B cell (primary cell): Measurements from ENCODE around the gene CSTF3. TPM values are rescaled to one million over a fixed set of nuclear protein-coding genes. Genes with fewer than 3 reads are reported as not detected.
"Not testable (repeated sequence)": the region's sequence is repeated elsewhere in the genome, so short reads cannot be mapped to it uniquely, and the experiment has no call there.

Experiments
- ATAC-seq: fragments of 200-7000 bp; cut with Tn5 transposase; one replicate; pipeline ENCODE4 v1.10.0; 2021; ENCODE audit warnings: low read depth, mild to moderate bottlenecking, moderate number of reproducible peaks, moderate library complexity
- CTCF ChIA-PET: fragments of 350-600 bp; sonication (Branson Sonifier 250); formaldehyde crosslinking; loops from one replicate; lab custom pipeline; 2021; ENCODE audit warnings: antibody characterized with exemption, inconsistent platforms; lab: Charles Lee
- POLR2A ChIA-PET: fragments of 350-600 bp; sonication (Branson Sonifier 250); formaldehyde crosslinking; loops from one replicate; lab custom pipeline; 2021; ENCODE audit warnings: antibody characterized with exemption; lab: Charles Lee
- DNase-seq: peaks from one replicate; pipeline ENCODE4 v3.0.0; 2013
- H2AFZ ChIP-seq: 2 replicates; pipeline ENCODE4 v1.6.1; 2012; ENCODE audit warnings: mild to moderate bottlenecking, low read depth, low read length; ENCODE audit not compliant: insufficient read depth, poor library complexity, severe bottlenecking
- H3K27ac ChIP-seq, 2 donors: 1 replicate in 1 of 2; 2 replicates in 1 of 2; pipeline ENCODE4 v1.5.1; 2012 to 2013; ENCODE audit warnings: low read length in 2 of 2, mild to moderate bottlenecking in 2 of 2, moderate library complexity in 1 of 2
- H3K27me3 ChIP-seq, 4 experiments: fragments of 200-600 bp in 1 of 4; sonication (generic) in 1 of 4; replicated peaks in 1 of 4; 1 replicate in 2 of 4; 2 replicates in 2 of 4; pipeline versions ENCODE4 v1.6.1 to v1.7.0; 2013 to 2016; ENCODE audit warnings: low read length in 3 of 4, mild to moderate bottlenecking in 2 of 4, mixed read lengths in 1 of 4, moderate library complexity in 1 of 4; ENCODE audit not compliant: insufficient read depth in 4 of 4, control insufficient read depth in 3 of 4; ENCODE audit errors: control extremely low read depth in 1 of 4
- H3K36me3 ChIP-seq, 2 experiments: replicated peaks in 1 of 2; 1 replicate in 1 of 2; 2 replicates in 1 of 2; pipeline versions ENCODE4 v1.6.1 to v1.7.1; 2013; ENCODE audit warnings: low read length in 1 of 2; ENCODE audit not compliant: insufficient read depth in 2 of 2, control insufficient read depth in 1 of 2; ENCODE audit errors: control extremely low read depth in 1 of 2, extremely low read depth in 1 of 2
- H3K4me1 ChIP-seq, 2 donors: fragments of 200-600 bp in 1 of 2; sonication (generic) in 1 of 2; 1 replicate in 1 of 2; 2 replicates in 1 of 2; pipeline versions ENCODE4 v1.5.1 to v1.6.1; 2013 to 2017; ENCODE audit warnings: low read length in 2 of 2; ENCODE audit not compliant: control insufficient read depth in 2 of 2, insufficient read depth in 2 of 2
- H3K4me2 ChIP-seq: replicated peaks from 2 replicates; pipeline ENCODE3; 2012; ENCODE audit warnings: mild to moderate bottlenecking, low read depth, low read length; ENCODE audit not compliant: poor library complexity, severe bottlenecking
- H3K4me3 ChIP-seq, 5 experiments: fragments of 200-600 bp in 1 of 5; sonication (generic) in 1 of 5; 1 replicate in 3 of 5; 2 replicates in 2 of 5; pipeline versions ENCODE4 v1.5.1 to v1.7.0; 2011 to 2016; ENCODE audit warnings: low read length in 4 of 5, mild to moderate bottlenecking in 4 of 5, low read depth in 2 of 5, control low read depth in 1 of 5, moderate library complexity in 1 of 5; ENCODE audit not compliant: insufficient read depth in 1 of 5; ENCODE audit errors: control extremely low read depth in 1 of 5, extremely low read depth in 1 of 5
- H3K79me2 ChIP-seq: fragments of 200-600 bp; sonication (generic); one replicate; pipeline ENCODE4 v1.6.0; 2016; ENCODE audit warnings: low read length; ENCODE audit not compliant: control insufficient read depth, insufficient read depth
- H3K9ac ChIP-seq: fragments of 200-600 bp; sonication (generic); 2 replicates; pipeline ENCODE4 v1.6.1; 2017; ENCODE audit warnings: mild to moderate bottlenecking, low read length, moderate library complexity
- H3K9me3 ChIP-seq, 3 donors: one replicate each; pipeline versions ENCODE4 v1.6.1 to v1.7.1; 2013; ENCODE audit warnings: low read length in 2 of 3; ENCODE audit not compliant: control insufficient read depth in 2 of 3, insufficient read depth in 1 of 3; ENCODE audit errors: control extremely low read depth in 1 of 3
- H4K20me1 ChIP-seq: 2 replicates; pipeline ENCODE4 v1.6.0; 2012; ENCODE audit warnings: mild to moderate bottlenecking, low read length; ENCODE audit not compliant: insufficient read depth, control insufficient read depth, poor library complexity, severe bottlenecking
- H3K27ac Mint-ChIP-seq: one replicate; pipeline ENCODE4 v1.8.0; 2021; ENCODE audit warnings: mixed read lengths
- H3K27me3 Mint-ChIP-seq: one replicate; pipeline ENCODE4 v1.8.0; 2021; ENCODE audit warnings: mixed read lengths
- H3K4me1 Mint-ChIP-seq: one replicate; pipeline ENCODE4 v1.8.0; 2021; ENCODE audit warnings: mixed read lengths
- H3K4me3 Mint-ChIP-seq: one replicate; pipeline ENCODE4 v1.8.0; 2021; ENCODE audit warnings: mixed read lengths
- H3K9me3 Mint-ChIP-seq: one replicate; pipeline ENCODE4 v1.8.0; 2022; ENCODE audit warnings: mixed read lengths; ENCODE audit not compliant: insufficient read depth
- EZH2 ChIP-seq: IDR thresholded peaks from 2 replicates; pipeline ENCODE4 v1.6.1; 2012; ENCODE audit warnings: borderline replicate concordance, low read depth, mild to moderate bottlenecking, moderate library complexity, low read length; ENCODE audit not compliant: insufficient read depth, poor library complexity, severe bottlenecking
- WGBS: methylation state at CpG from one replicate; pipeline ENCODE4 v1.1.5; 2013; ENCODE audit warnings: missing lambda C conversion rate; ENCODE audit not compliant: insufficient coverage; 5-methylcytosine and 5-hydroxymethylcytosine counted together
- intact Hi-C: fragments of 100-400 bp; cut with micrococcal nuclease; formaldehyde crosslinking; loops from one replicate; pipeline ENCODE4 v1.10.0; 2022
- polyA plus RNA-seq: library from polyadenylated mRNA; depleted of rRNA; stranded (reverse); fragments of >200 nt; gene quantifications from 2 replicates; pipeline ENCODE4 v1.2.3, GENCODE V29; 2012
- total RNA-seq, 2 donors: library from RNA; stranded (reverse); fragments of 120-200 nt in 1 of 2; gene quantifications; 1 replicate in 1 of 2; 2 replicates in 1 of 2; pipeline versions ENCODE4 v1.2.3 to v1.2.4, GENCODE V29; 2013 to 2022
- TF ChIP-seq, protein P1 (sequence below): fragments of 200-600 bp; IDR thresholded peaks from one replicate; pipeline ENCODE4 v1.8.0; 2022; ENCODE audit warnings: antibody characterized with exemption, mild to moderate bottlenecking

Gene CSTF3
- total and polyA plus RNA-seq, 2 donors (not counting 1 experiment from before 2014, with no cell fraction given) = 14.4 to 42.2 TPM

DNA sequence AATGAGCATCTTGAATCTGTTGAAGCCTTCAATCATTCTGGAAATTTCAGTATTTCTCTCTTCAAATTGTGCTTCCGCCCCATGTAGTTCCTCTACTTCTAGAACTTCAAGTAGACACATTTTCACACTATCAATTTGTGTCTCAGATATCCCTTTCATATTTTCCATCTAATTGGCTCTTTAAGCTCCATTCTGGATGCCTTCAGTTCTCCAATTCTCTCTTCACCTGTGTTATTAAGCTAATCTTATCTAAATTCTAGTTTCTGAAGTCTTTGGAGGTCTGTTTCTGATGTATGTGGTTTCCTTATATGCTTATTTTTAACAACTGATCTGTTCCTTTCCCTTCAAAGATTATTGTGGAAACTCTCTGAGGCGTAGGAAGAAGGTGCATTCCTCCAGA, 36.3 kb downstream of the CSTF3 start:
- no peaks in the 10 kb centered on the region for H3K79me2 ChIP-seq
- no peak for ATAC-seq
- H3K4me1 ChIP-seq = no peaks in the 10 kb centered on the region
- POLR2A ChIA-PET = no interaction called here
- CTCF ChIA-PET = no interaction called here
- Mint-ChIP-seq H3K4me1 (peaks cover 4% of the 10 kb centered on the region), H3K4me3 (no peak overlapping the region), H3K27me3 (no peaks in the 10 kb centered on the region), H3K9me3 (no peaks in the 10 kb centered on the region), H3K27ac (no peak overlapping the region)
- WGBS = no CpG with 5 or more reads among the region's 2 CpGs
- no peaks in the 10 kb centered on the region for H4K20me1 ChIP-seq
- no peak for DNase-seq
- H3K27me3 ChIP-seq = no peaks in the 10 kb centered on the region
- no peak overlapping the region for H2AFZ ChIP-seq
- H3K36me3 ChIP-seq = no peaks in the 10 kb centered on the region
- no peak overlapping the region for H3K4me2 ChIP-seq
- H3K4me3 ChIP-seq = no peak overlapping the region
- TF ChIP-seq EZH2 = no peak
- TF ChIP-seq, protein P1, sequence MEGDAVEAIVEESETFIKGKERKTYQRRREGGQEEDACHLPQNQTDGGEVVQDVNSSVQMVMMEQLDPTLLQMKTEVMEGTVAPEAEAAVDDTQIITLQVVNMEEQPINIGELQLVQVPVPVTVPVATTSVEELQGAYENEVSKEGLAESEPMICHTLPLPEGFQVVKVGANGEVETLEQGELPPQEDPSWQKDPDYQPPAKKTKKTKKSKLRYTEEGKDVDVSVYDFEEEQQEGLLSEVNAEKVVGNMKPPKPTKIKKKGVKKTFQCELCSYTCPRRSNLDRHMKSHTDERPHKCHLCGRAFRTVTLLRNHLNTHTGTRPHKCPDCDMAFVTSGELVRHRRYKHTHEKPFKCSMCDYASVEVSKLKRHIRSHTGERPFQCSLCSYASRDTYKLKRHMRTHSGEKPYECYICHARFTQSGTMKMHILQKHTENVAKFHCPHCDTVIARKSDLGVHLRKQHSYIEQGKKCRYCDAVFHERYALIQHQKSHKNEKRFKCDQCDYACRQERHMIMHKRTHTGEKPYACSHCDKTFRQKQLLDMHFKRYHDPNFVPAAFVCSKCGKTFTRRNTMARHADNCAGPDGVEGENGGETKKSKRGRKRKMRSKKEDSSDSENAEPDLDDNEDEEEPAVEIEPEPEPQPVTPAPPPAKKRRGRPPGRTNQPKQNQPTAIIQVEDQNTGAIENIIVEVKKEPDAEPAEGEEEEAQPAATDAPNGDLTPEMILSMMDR = no peak
- no peak overlapping the region for H3K9ac ChIP-seq
- no peak overlapping the region for H3K27ac ChIP-seq
- no peaks in the 10 kb centered on the region for H3K9me3 ChIP-seq
- intact Hi-C loops = no loop called here

DNA sequence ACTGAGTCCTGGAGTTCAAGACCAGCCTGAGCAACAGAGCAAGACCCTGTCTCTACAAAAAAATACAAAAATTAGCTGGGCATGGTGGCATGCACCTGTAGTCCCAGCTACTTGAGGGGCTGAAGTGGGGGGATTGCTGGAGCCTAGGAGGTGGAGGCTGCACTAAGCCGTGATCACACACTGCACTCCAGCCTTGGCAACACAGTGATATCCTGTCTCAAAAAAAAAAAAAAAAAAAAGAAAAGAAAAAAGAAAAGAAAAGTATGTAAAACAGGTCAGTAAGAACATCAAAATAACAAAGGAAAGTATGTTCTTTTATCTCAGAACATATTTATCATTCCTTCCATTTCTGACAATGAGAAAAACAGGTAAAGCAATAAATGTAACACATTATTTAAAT, 38.6 kb downstream of the CSTF3 start:
- DNase-seq, H3K27me3 ChIP-seq, H4K20me1 ChIP-seq, H3K79me2 ChIP-seq, intact Hi-C loops, H3K4me2 ChIP-seq, H3K27ac ChIP-seq, H3K27me3 Mint-ChIP-seq, H3K4me3 Mint-ChIP-seq, H3K4me3 ChIP-seq, H3K27ac Mint-ChIP-seq, H3K4me1 Mint-ChIP-seq, H3K36me3 ChIP-seq, ATAC-seq, H3K9me3 Mint-ChIP-seq, H3K4me1 ChIP-seq, H3K9ac ChIP-seq, POLR2A ChIA-PET, H3K9me3 ChIP-seq, H2AFZ ChIP-seq: not testable (repeated sequence)
- no CpG with 5 or more reads among the region's 1 CpG for WGBS
- CTCF ChIA-PET = interaction anchor here (0.9 kb wide), 1 partner anchor 284 kb away, joined by 3 read pairs; no protein-coding TSS in a partner anchor
